ENCODE data around the gene ARCN1. TPM values are rescaled to one million over a fixed set of nuclear protein-coding genes. Genes with fewer than 3 reads are reported as not detected.

Gene ARCN1
- total and polyA plus RNA-seq, 2 donors from 2014 or later = 64.7 to 107 TPM

DNA sequence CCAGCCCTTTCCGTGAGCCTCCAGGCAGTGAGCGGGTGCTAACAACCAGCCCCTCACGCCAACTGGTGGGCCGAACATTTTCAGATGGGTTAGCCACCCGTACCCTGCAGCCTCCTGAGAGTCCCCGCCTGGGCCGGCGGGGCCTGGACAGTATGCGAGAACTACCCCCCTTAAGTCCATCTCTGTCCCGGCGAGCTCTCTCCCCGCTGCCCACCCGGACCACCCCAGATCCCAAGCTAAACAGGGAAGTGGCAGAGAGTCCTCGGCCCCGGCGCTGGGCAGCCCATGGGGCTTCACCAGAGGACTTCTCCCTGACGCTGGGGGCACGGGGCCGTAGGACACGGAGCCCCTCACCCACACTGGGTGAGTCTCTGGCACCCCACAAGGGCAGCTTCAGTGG is 55.8 kb downstream of the ARCN1 start:
- Histone ChIP-seq H3K4me3 (ENCODE audit: low read length in 3 of 3) (no peak overlapping the region), H3K27ac (ENCODE audit: low read depth in 2 of 2, low read length in 2 of 2) (no peak overlapping the region), H3K27me3 (ENCODE audit: control insufficient read depth, insufficient read depth, low read length) (no peaks in the 10 kb centered on the region), H3K36me3 (ENCODE audit: control insufficient read depth in 2 of 3, insufficient read depth in 3 of 3, low read length in 3 of 3) (peaks cover 4 to 54% (median 33%) of the 10 kb centered on the region in 3 donors), H3K4me1 (ENCODE audit: control insufficient read depth in 2 of 3, insufficient read depth in 2 of 3, low read depth in 1 of 3, low read length in 3 of 3) (peaks cover 0 to 6% (median 5%) of the 10 kb centered on the region in 3 donors), H3K9ac (ENCODE audit: low read length in 3 of 3) (no peak overlapping the region), H3K9me3 (ENCODE audit: control insufficient read depth in 2 of 3, insufficient read depth in 1 of 3, low read length in 3 of 3) (no peaks in the 10 kb centered on the region)
- FAIRE-seq = no peak
- intact Hi-C loops (cut with DNase I) = no loop called here
- TF ChIP-seq, protein P1, sequence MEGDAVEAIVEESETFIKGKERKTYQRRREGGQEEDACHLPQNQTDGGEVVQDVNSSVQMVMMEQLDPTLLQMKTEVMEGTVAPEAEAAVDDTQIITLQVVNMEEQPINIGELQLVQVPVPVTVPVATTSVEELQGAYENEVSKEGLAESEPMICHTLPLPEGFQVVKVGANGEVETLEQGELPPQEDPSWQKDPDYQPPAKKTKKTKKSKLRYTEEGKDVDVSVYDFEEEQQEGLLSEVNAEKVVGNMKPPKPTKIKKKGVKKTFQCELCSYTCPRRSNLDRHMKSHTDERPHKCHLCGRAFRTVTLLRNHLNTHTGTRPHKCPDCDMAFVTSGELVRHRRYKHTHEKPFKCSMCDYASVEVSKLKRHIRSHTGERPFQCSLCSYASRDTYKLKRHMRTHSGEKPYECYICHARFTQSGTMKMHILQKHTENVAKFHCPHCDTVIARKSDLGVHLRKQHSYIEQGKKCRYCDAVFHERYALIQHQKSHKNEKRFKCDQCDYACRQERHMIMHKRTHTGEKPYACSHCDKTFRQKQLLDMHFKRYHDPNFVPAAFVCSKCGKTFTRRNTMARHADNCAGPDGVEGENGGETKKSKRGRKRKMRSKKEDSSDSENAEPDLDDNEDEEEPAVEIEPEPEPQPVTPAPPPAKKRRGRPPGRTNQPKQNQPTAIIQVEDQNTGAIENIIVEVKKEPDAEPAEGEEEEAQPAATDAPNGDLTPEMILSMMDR (IDR thresholded peaks at IDR 0.05; ENCODE audit: borderline replicate concordance, extremely low read depth, insufficient read depth) = no peak
- DNase-seq = no peak

DNA sequence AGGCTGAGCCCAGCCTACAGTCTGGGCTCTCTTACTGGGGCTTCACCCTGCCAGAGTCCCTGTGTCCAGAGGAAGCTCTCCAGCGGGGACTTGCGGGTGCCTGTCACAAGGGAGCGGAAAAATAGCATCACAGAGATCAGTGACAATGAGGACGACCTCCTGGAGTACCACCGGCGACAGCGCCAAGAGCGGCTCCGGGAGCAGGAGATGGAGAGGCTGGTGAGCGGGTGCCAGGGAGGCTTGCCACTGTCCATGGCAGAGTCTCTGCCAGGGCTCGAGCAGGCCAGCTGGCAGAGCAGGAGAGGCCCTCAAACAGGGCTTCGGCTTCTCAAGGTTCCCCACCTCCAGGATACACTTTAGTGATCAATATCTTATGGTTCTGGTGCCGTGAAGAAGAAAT is 56.2 kb downstream of the ARCN1 start:
- TF ChIP-seq, protein P1 (IDR thresholded peaks at IDR 0.05; ENCODE audit: borderline replicate concordance, extremely low read depth, insufficient read depth) = no peak
- Histone ChIP-seq H3K4me3 (ENCODE audit: low read length in 3 of 3) (no peak overlapping the region), H3K4me1 (ENCODE audit: control insufficient read depth in 2 of 3, insufficient read depth in 2 of 3, low read depth in 1 of 3, low read length in 3 of 3) (peaks cover 0 to 2% (median under 1%) of the 10 kb centered on the region in 3 donors), H3K27ac (ENCODE audit: low read depth in 2 of 2, low read length in 2 of 2) (no peak overlapping the region), H3K9ac (ENCODE audit: low read length in 3 of 3) (no peak overlapping the region), H3K36me3 (ENCODE audit: control insufficient read depth in 2 of 3, insufficient read depth in 3 of 3, low read length in 3 of 3) (peaks cover 4 to 54% (median 33%) of the 10 kb centered on the region in 3 donors), H3K27me3 (ENCODE audit: control insufficient read depth, insufficient read depth, low read length) (no peaks in the 10 kb centered on the region), H3K9me3 (ENCODE audit: control insufficient read depth in 2 of 3, insufficient read depth in 1 of 3, low read length in 3 of 3) (no peaks in the 10 kb centered on the region)
- no peak for FAIRE-seq
- DNase-seq = no peak
- intact Hi-C loops (cut with DNase I) = no loop called here

DNA sequence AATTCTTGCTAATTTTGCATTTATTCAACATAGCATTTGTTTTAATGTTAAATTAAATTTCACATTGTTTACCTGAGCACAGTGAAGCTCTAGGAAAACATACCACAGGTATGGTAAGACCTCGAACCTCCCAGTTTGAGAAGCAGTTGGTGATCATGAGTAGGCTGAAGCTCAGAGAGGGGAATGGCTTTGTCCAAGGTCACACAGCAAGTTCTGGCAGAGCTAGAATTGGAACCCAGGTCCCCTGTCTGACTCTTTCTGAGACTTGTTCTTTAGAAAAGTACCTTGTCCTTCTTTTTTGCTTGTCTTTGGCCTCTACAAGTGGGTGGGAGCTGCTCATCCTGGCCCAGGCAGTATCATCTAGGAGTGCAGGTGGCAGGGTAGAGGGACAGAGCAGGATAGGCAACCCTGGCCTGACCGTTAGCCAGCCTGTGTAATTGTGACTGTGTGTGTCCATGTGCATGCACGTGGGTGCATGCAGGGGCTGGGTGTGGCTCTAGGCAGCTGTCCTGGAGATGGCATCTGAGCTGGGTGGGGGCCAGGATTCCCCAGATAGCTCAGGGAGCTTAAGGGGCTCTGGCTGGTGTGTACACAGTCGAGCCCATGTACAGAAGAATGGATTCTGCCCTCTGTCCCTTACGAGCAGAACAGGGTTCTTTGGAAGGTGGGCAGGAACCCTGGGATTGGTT is 56.8 kb downstream of the ARCN1 start:
- TF ChIP-seq, protein P1 (IDR thresholded peaks at IDR 0.05; ENCODE audit: borderline replicate concordance, extremely low read depth, insufficient read depth) = no peak
- DNase-seq (no peak), FAIRE-seq (no peak)
- Histone ChIP-seq H3K9me3 (ENCODE audit: control insufficient read depth in 2 of 3, insufficient read depth in 1 of 3, low read length in 3 of 3) (no peaks in the 10 kb centered on the region), H3K27ac (ENCODE audit: low read depth in 2 of 2, low read length in 2 of 2) (no peak overlapping the region), H3K27me3 (ENCODE audit: control insufficient read depth, insufficient read depth, low read length) (no peaks in the 10 kb centered on the region), H3K4me1 (ENCODE audit: control insufficient read depth in 2 of 3, insufficient read depth in 2 of 3, low read depth in 1 of 3, low read length in 3 of 3) (peaks cover 0 to 6% (median 4%) of the 10 kb centered on the region in 3 donors), H3K4me3 (ENCODE audit: low read length in 3 of 3) (no peak overlapping the region), H3K36me3 (ENCODE audit: control insufficient read depth in 2 of 3, insufficient read depth in 3 of 3, low read length in 3 of 3) (peaks cover 4 to 54% (median 33%) of the 10 kb centered on the region in 3 donors), H3K9ac (ENCODE audit: low read length in 3 of 3) (no peak overlapping the region)
- intact Hi-C loops (cut with DNase I) = no loop called here
